ENCODE results near the gene TOGARAM2.
"Not testable (repeated sequence)": the region's sequence is repeated elsewhere in the genome, so short reads cannot be mapped to it uniquely, and the experiment has no call there.

TOGARAM2 gene

GRCh38 chr2:29082804-29083495 lies 101.9 kb downstream of the TOGARAM2 start:
- no peak for TF ChIP-seq CTCF (IDR thresholded peaks at IDR 0.05)
- TF ChIP-seq ZFX (IDR thresholded peaks at IDR 0.05; ENCODE audit: borderline replicate concordance), result no peak
- H3K27ac ChIP-seq, result no peak overlapping the region

- no peak overlapping the region for H3K27ac ChIP-seq
- TF ChIP-seq CTCF (IDR thresholded peaks at IDR 0.05) (no peak), ZFX (IDR thresholded peaks at IDR 0.05; ENCODE audit: borderline replicate concordance) (no peak)
Observed at GRCh38 chr2:29084554-29084953, 103.5 kb downstream of the TOGARAM2 start.

- not testable (repeated sequence) for H3K27ac ChIP-seq
Observed at GRCh38 chr2:29090311-29090710, 109.2 kb downstream of the TOGARAM2 start.

- no peak overlapping the region for H3K27ac ChIP-seq
- TF ChIP-seq ZFX (IDR thresholded peaks at IDR 0.05; ENCODE audit: borderline replicate concordance) (no peak), CTCF (IDR thresholded peaks at IDR 0.05) (no peak)
Observed at GRCh38 chr2:29096969-29097368, 115.9 kb downstream of the TOGARAM2 start.

GRCh38 chr2:29097569-29097968 lies 116.5 kb downstream of the TOGARAM2 start:
- no peak for TF ChIP-seq CTCF (IDR thresholded peaks at IDR 0.05)
- TF ChIP-seq ZFX (IDR thresholded peaks at IDR 0.05; ENCODE audit: borderline replicate concordance), result no peak
- no peak overlapping the region for H3K27ac ChIP-seq

- no peak overlapping the region for H3K27ac ChIP-seq
- TF ChIP-seq CTCF (IDR thresholded peaks at IDR 0.05), result no peak
Observed at GRCh38 chr2:29100564-29100963, 119.5 kb downstream of the TOGARAM2 start.

Data from 22Rv1 (cell line).